Cardiac fibroblast (primary cell): ENCODE results near the gene CDH23.

Source experiments
- DNase-seq, 2 donors: peaks; one replicate each; pipeline versions ENCODE4 v3.0.0 to v3.0.0-alpha.2; 2010; ENCODE audit warnings: low read depth in 2 of 2
- H3K4me3 ChIP-seq, 2 donors: replicated peaks in 1 of 2; 1 replicate in 1 of 2; 2 replicates in 1 of 2; pipeline ENCODE4 v1.5.1; 2011; ENCODE audit warnings: low read depth in 2 of 2, low read length in 2 of 2, mild to moderate bottlenecking in 2 of 2, moderate library complexity in 1 of 2
- TF ChIP-seq, protein P1 (sequence below): IDR thresholded peaks from one replicate; pipeline ENCODE4 v1.5.1; 2011; ENCODE audit warnings: low read depth, mild to moderate bottlenecking, low read length, inconsistent platforms

The CDH23 gene

DNA sequence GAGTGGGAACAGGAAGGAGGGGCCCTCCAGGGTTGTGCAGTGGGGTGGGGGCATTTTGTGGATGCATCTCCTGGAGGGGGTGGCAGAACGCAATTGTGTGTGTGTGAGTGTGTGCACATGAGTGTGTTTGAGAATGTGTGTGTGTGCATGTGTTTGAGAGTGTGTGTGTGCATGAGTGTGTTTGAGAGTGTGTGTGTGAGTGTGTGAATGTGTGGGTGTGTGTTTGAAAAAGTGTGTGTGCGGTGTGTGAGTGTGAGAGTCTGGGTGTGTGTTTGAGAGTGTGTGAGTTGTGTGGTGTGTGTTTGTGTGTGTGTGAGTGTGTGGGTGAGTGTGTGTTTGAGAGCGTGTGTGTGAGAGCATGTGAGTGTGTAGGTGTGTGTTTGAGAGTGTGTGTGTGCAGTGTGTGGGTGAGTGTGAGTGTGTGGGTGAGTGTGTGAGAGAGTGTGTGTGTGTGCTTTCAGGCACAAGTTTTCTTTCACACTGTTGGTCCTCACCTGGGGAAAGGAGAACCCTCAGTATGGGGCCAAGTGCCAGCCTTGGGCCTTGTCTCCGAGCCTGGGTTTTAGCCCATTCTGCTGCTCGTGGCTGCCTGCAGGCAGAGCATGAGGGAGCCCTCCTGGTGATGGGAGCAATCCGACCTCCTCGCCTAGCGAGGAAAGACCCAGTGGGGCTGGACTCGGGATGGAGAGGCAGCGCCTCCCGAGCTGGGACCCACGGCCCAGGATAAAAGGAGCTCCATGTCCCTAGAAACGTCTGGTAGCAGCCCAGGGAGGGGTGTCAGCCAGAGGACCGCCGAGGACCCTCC is 35.6 kb downstream of the CDH23 start:
- TF ChIP-seq, protein P1, sequence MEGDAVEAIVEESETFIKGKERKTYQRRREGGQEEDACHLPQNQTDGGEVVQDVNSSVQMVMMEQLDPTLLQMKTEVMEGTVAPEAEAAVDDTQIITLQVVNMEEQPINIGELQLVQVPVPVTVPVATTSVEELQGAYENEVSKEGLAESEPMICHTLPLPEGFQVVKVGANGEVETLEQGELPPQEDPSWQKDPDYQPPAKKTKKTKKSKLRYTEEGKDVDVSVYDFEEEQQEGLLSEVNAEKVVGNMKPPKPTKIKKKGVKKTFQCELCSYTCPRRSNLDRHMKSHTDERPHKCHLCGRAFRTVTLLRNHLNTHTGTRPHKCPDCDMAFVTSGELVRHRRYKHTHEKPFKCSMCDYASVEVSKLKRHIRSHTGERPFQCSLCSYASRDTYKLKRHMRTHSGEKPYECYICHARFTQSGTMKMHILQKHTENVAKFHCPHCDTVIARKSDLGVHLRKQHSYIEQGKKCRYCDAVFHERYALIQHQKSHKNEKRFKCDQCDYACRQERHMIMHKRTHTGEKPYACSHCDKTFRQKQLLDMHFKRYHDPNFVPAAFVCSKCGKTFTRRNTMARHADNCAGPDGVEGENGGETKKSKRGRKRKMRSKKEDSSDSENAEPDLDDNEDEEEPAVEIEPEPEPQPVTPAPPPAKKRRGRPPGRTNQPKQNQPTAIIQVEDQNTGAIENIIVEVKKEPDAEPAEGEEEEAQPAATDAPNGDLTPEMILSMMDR: no peak
- no peak for DNase-seq
- H3K4me3 ChIP-seq: no peak overlapping the region

DNA sequence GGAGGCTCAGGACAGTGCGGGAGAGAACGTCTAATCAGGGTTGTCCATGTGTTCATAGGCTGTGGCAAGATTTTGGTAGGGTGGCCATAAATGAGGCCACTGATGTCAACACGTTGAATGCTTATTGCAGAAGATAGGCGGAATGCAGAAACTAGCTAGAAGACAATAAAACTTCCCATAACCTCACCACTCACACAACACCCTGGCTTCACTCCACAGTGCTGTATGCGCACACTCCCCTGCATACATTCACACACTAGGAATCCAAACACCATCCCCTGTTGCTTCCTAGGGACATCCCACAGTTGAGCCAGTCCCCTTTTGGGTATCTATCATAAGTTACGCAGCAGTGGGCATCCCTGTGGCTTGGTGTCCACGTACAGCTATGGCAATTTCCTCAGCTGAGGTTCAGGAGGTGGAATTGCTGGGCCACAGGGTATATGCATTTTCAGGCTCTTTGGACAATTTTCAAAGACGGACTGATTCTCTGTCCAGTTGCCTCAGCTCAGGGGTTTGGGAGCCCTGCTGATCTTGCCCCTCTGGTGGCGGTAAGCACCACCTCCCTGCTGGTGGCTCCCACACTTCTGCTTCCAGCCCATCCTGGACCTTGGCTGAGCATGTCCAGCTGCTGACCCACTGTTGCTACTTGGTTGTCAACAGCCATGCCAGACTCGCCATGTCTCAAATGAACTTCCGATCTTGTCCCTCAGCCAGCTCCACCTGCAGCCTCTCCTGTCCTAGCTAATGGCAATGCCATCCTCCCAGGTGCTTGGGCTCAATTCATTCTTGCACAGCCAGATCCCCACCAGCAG is 36.4 kb downstream of the CDH23 start:
- TF ChIP-seq, protein P1: no peak
- DNase-seq: peak in 1 of 2 donors; percentile 3
- H3K4me3 ChIP-seq: no peak overlapping the region

DNA sequence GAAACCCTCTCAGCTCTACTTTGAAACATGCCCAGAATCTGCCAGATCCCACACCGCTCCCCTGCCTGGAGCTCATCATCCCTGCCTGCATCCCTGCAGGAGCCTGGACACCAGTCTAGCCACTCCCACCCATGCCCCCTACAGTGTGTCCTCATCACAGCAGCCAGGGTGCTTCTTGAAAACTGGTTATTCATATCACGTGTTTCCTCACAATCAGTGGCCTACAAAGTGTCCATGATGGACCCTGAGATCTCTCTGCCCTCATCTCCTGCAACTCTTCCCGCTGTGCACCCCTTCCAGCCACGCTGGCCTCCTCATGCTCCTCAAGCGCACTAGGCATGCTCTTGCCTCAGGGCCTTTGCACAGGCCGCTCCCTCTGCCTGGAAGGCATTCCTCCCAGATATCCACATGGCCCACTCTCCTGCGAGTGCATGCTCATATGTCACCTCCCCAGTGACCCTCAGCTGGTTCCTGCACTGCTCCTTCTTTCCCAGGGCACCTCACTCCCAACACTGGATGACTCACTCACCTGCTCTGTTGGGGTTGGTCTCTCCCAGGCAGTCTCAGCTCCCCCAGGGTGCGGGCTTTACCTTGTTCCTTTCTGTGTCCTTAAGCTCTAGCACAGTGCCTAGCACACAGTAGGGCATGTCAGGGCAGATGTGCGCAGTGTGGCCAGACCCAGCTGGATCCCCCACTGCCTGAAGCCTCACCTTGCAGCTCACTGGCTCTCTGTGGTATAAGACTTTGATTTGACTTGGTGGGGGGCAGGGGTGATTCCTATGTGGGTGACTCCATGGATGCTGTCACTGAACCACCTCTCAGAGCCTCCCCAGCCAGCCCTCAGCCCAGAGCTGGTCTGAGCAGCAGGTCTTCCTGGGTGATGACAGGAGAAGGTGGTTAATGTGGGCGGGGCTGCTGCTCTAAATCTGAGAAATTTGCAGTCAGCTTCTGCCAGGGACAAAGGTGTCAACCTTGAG is 37.3 kb downstream of the CDH23 start:
- DNase-seq: no peak
- TF ChIP-seq, protein P1: no peak
- H3K4me3 ChIP-seq: no peak overlapping the region

DNA sequence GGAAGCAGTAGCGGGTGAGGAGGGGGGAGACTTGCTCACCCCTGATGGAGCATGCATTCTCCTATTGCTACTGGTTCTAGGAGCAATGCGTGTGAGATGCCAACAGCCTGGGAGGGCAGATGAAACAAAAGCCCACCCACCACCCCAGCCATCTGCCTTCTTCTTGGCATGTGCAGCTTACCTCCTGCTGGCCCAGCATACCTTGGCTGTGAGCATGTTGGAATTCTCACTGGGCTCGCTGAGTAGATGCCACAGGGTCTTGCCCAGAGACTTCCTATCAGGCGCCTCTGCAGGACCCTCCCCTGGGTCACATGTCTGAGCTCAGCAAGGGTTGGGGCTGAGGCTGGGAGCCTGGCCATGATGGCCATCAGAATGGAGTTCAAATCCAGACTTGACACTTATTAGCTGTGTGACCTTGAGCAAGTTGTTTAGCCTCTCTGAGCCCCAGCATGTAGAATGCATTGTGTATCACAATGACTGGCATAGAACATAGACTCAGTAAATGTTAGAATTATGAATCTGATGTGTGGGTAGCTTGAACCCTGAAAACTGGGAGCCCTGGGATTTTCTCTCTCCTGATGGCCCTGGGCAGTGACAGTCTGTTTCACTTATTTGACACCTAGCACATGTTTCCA is 38.2 kb downstream of the CDH23 start:
- TF ChIP-seq, protein P1: no peak
- no peak overlapping the region for H3K4me3 ChIP-seq
- DNase-seq: no peak

DNA sequence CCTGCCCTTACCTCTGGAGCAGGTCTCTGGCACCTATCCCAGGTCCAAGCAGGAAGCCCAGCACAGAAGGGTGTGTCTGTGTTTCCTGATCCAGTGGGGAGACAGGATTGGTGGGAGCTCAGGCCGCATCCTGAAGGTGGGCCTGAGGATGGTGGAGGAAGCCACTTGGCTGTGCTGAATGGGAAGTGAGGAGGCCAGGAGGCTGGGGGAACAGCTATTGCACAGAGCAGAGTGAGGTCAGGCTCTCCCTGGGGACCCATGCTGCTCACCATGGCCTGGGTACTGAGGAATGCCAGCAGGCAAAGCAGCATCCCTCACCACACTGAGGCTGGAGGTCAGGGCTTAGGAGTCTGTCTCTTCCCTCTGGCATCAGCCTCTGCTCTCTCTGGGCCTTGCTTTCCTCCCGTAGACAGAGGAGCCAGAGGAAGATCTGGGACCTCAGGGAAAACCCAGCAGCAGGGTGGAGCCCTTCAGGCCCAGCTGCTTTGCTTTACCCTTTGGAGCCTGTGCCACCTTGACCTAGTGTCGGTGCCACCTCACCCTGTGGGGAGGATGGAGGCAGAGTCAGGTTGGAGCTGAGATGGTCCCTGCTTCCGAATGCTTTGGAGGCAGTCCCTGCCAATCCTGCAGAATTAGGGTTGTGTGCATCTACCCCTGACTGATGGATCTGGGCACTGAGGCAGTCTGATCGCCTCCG is 39.0 kb downstream of the CDH23 start:
- H3K4me3 ChIP-seq: no peak overlapping the region
- peak; percentile 5 to 23 for DNase-seq
- TF ChIP-seq, protein P1: no peak
